ENCODE measurements around the gene PTPRN2.
A peak's percentile ranks its signal among the peaks of the same experiment; 100 is the strongest.
"Not testable (repeated sequence)": the region's sequence is repeated elsewhere in the genome, so short reads cannot be mapped to it uniquely, and the experiment has no call there.

Gene PTPRN2

GRCh38 chr7:157792241-157793086, 795.2 kb downstream of the PTPRN2 start:
- no peak for DNase-seq

- DNase-seq, result no peak
These were observed 796.0 kb downstream of the PTPRN2 start for GRCh38 chr7:157791666-157792065.

GRCh38 chr7:157791261-157791660, 796.4 kb downstream of the PTPRN2 start:
- DNase-seq, result no peak

- no peak for DNase-seq
These were observed 797.7 kb downstream of the PTPRN2 start for GRCh38 chr7:157789942-157790341.

GRCh38 chr7:157789094-157789493, 798.5 kb downstream of the PTPRN2 start:
- no peak for DNase-seq

- no peak for DNase-seq
These were observed 799.0 kb downstream of the PTPRN2 start for GRCh38 chr7:157788573-157788972.

- DNase-seq, result no peak
These were observed 800.3 kb downstream of the PTPRN2 start for GRCh38 chr7:157787275-157787701.

- DNase-seq, result no peak
These were observed 801.0 kb downstream of the PTPRN2 start for GRCh38 chr7:157786375-157787274.

GRCh38 chr7:157785486-157786186, 802.0 kb downstream of the PTPRN2 start:
- DNase-seq, result no peak

GRCh38 chr7:157784979-157785441, 802.6 kb downstream of the PTPRN2 start:
- DNase-seq, result peak; percentile 73

GRCh38 chr7:157784041-157784835, 803.4 kb downstream of the PTPRN2 start:
- no peak for DNase-seq

- DNase-seq, result peak; percentile 45
These were observed 805.6 kb downstream of the PTPRN2 start for GRCh38 chr7:157782041-157782440.

GRCh38 chr7:157780721-157781120, 806.9 kb downstream of the PTPRN2 start:
- no peak for DNase-seq

- no peak for DNase-seq
These were observed 807.3 kb downstream of the PTPRN2 start for GRCh38 chr7:157780312-157780711.

- DNase-seq, result no peak
These were observed 808.4 kb downstream of the PTPRN2 start for GRCh38 chr7:157779206-157779605.

GRCh38 chr7:157777194-157777762, 810.3 kb downstream of the PTPRN2 start:
- DNase-seq, result not testable (repeated sequence)

GRCh38 chr7:157775560-157776332, 811.9 kb downstream of the PTPRN2 start:
- DNase-seq, result no peak

GRCh38 chr7:157775021-157775559, 812.5 kb downstream of the PTPRN2 start:
- no peak for DNase-seq

GRCh38 chr7:157774495-157774894, 813.1 kb downstream of the PTPRN2 start:
- DNase-seq, result no peak

- DNase-seq, result no peak
These were observed 814.3 kb downstream of the PTPRN2 start for GRCh38 chr7:157773361-157773760.
